GM23338 (cell line): ENCODE results near the gene IL1RAPL2. TPM values are rescaled to one million over a fixed set of nuclear protein-coding genes. Genes with fewer than 3 reads are reported as not detected.

ENCODE experiments used
- ATAC-seq: fragments of 200-7000 bp; cut with Tn5 transposase; 3 replicates; pipeline ENCODE4 v1.9.1; 2020
- DNase-seq: peaks from one replicate; pipeline ENCODE4 v3.0.0-alpha.2; 2015; ENCODE audit warnings: low spot score
- H2AFZ ChIP-seq: fragments of 200-600 bp; sonication (generic); 2 replicates; pipeline ENCODE4 v1.8.0; 2016; ENCODE audit warnings: antibody characterized with exemption, mild to moderate bottlenecking, moderate library complexity
- H3F3A ChIP-seq: fragments of 200-600 bp; sonication (generic); replicated peaks from 2 replicates; pipeline ENCODE4 v1.8.0; 2017; ENCODE audit warnings: antibody characterized with exemption, mixed run types, low read depth
- H3K27ac ChIP-seq: fragments of 200-600 bp; sonication (generic); 2 replicates; pipeline ENCODE4 v1.6.1; 2016; ENCODE audit warnings: low read depth
- H3K27me3 ChIP-seq: fragments of 200-600 bp; sonication (generic); 2 replicates; pipeline ENCODE4 v1.8.0; 2016; ENCODE audit warnings: mild to moderate bottlenecking, mixed run types, moderate library complexity; ENCODE audit not compliant: insufficient read depth
- H3K36me3 ChIP-seq: fragments of 200-600 bp; sonication (generic); 2 replicates; pipeline ENCODE4 v1.8.0; 2016; ENCODE audit warnings: mild to moderate bottlenecking; ENCODE audit not compliant: insufficient read depth
- H3K4me1 ChIP-seq: fragments of 200-600 bp; sonication (generic); 2 replicates; pipeline ENCODE4 v1.8.0; 2016; ENCODE audit warnings: mild to moderate bottlenecking, moderate library complexity; ENCODE audit not compliant: insufficient read depth
- H3K4me2 ChIP-seq: fragments of 200-600 bp; sonication (generic); 2 replicates; pipeline ENCODE4 v1.7.1; 2017; ENCODE audit warnings: mixed run types
- H3K4me3 ChIP-seq: fragments of 200-600 bp; sonication (generic); 2 replicates; pipeline ENCODE4 v1.6.1; 2016; ENCODE audit warnings: mixed run types
- H3K79me2 ChIP-seq: fragments of 200-600 bp; sonication (generic); replicated peaks from 2 replicates; pipeline ENCODE4 v1.8.0; 2017; ENCODE audit warnings: mild to moderate bottlenecking; ENCODE audit not compliant: insufficient read depth
- H3K9me2 ChIP-seq: fragments of 200-600 bp; sonication (generic); 2 replicates; pipeline ENCODE4 v1.8.0; 2017; ENCODE audit not compliant: insufficient read depth
- H4K20me1 ChIP-seq: fragments of 200-600 bp; sonication (generic); replicated peaks from 2 replicates; pipeline ENCODE4 v1.8.0; 2017; ENCODE audit warnings: mild to moderate bottlenecking; ENCODE audit not compliant: insufficient read depth
- H3K27ac Mint-ChIP-seq: 2 replicates; pipeline ENCODE4 v1.8.0; 2020; ENCODE audit warnings: inconsistent platforms, mild to moderate bottlenecking, moderate library complexity, mixed read lengths
- H3K27me3 Mint-ChIP-seq: 3 replicates; pipeline ENCODE4 v1.8.0; 2022; ENCODE audit warnings: low read depth, mild to moderate bottlenecking, moderate library complexity, mixed read lengths, inconsistent platforms; ENCODE audit not compliant: insufficient read depth, poor library complexity
- H3K36me3 Mint-ChIP-seq: 3 replicates; pipeline ENCODE4 v1.8.0; 2021; ENCODE audit warnings: low read depth, mild to moderate bottlenecking, inconsistent platforms, moderate library complexity, mixed read lengths
- H3K4me1 Mint-ChIP-seq: 3 replicates; pipeline ENCODE4 v1.8.0; 2020; ENCODE audit warnings: mild to moderate bottlenecking, inconsistent platforms, mixed read lengths
- H3K4me3 Mint-ChIP-seq: 3 replicates; pipeline ENCODE4 v1.8.0; 2021; ENCODE audit warnings: moderate library complexity, mild to moderate bottlenecking, inconsistent platforms, mixed read lengths
- H3K9me3 Mint-ChIP-seq: 3 replicates; pipeline ENCODE4 v1.8.0; 2020; ENCODE audit warnings: moderate library complexity, mild to moderate bottlenecking, inconsistent platforms, mixed read lengths
- CREB1 ChIP-seq: fragments of 250-450 bp; sonication (Bioruptor Pico); IDR thresholded peaks from 2 replicates; pipeline ENCODE4 v1.5.0; 2020; ENCODE audit warnings: low read depth, mild to moderate bottlenecking, moderate library complexity
- CTCF ChIP-seq, 2 experiments: fragments of 200-600 bp in 1 of 2; sonication (generic) in 1 of 2; conservative IDR thresholded peaks; 2 replicates each; pipeline versions ENCODE4 v1.5.1 to v1.6.1; 2016 to 2017; ENCODE audit warnings: antibody characterized with exemption in 2 of 2, low read depth in 2 of 2, mild to moderate bottlenecking in 2 of 2, moderate library complexity in 1 of 2
- ETS1 ChIP-seq: IDR thresholded peaks from 2 replicates; pipeline ENCODE4 v1.6.1; 2016; ENCODE audit warnings: antibody characterized with exemption
- EZH2 ChIP-seq: fragments of 200-600 bp; sonication (generic); IDR thresholded peaks from one replicate; pipeline ENCODE4 v1.8.0; 2017; ENCODE audit warnings: antibody characterized with exemption, mild to moderate bottlenecking, low read depth; ENCODE audit not compliant: unreplicated experiment
- EZH2phosphoT487 ChIP-seq: fragments of 200-600 bp; sonication (generic); IDR thresholded peaks from one replicate; pipeline ENCODE4 v1.8.1; 2018; ENCODE audit warnings: antibody characterized with exemption; ENCODE audit not compliant: unreplicated experiment
- JUNB ChIP-seq: IDR thresholded peaks from one replicate; pipeline ENCODE4 v1.6.1; 2016; ENCODE audit warnings: antibody characterized with exemption; ENCODE audit not compliant: unreplicated experiment
- NANOG ChIP-seq: IDR thresholded peaks from 2 replicates; pipeline ENCODE4 v1.6.1; 2016; ENCODE audit warnings: antibody characterized with exemption, borderline replicate concordance
- POLR2AphosphoS5 ChIP-seq: IDR thresholded peaks from 2 replicates; pipeline ENCODE4 v1.6.1; 2016; ENCODE audit warnings: antibody characterized with exemption, low read depth
- REST ChIP-seq: IDR thresholded peaks from one replicate; pipeline ENCODE4 v1.6.1; 2018; ENCODE audit warnings: antibody characterized with exemption; ENCODE audit not compliant: unreplicated experiment
- STAT1 ChIP-seq: IDR thresholded peaks from one replicate; pipeline ENCODE4 v1.6.1; 2016; ENCODE audit warnings: antibody characterized with exemption; ENCODE audit not compliant: unreplicated experiment
- ZNF114 ChIP-seq: fragments of 250-450 bp; sonication (Bioruptor Pico); IDR thresholded peaks from 2 replicates; pipeline ENCODE4 v1.5.0; 2020; ENCODE audit warnings: mild to moderate bottlenecking, moderate library complexity
- ZNF331 ChIP-seq: fragments of 250-450 bp; sonication (Bioruptor Pico); IDR thresholded peaks from 2 replicates; pipeline ENCODE4 v1.5.0; 2020; ENCODE audit warnings: low read depth, mild to moderate bottlenecking, moderate library complexity
- ZNF462 ChIP-seq: fragments of 250-450 bp; sonication (Bioruptor Pico); IDR thresholded peaks from 2 replicates; pipeline ENCODE4 v1.5.0; 2020; ENCODE audit warnings: mild to moderate bottlenecking, moderate library complexity
- polyA plus RNA-seq: library from polyadenylated mRNA; unstranded; fragments of >200 nt; fragmentation: Nextera tagmentation; extraction: Ambion mirVana; gene quantifications from 2 replicates; pipeline ENCODE4 v1.2.1, GENCODE V29; 2016
- total RNA-seq: library from RNA; depleted of rRNA; stranded (reverse); fragments of >200 nt; shearing (Covaris generic); gene quantifications from 2 replicates; pipeline ENCODE4 v1.2.3, GENCODE V29; 2014

IL1RAPL2 gene
- total and polyA plus RNA-seq, 2 experiments from 2014 or later, result 0.80 to 0.94 TPM

GRCh38 chrX:105480646-105481310 lies 914.8 kb downstream of the IL1RAPL2 start:
- no peaks in the 10 kb centered on the region for H3K36me3 ChIP-seq
- no peak for TF ChIP-seq CTCF (conservative IDR thresholded peaks at IDR 0.05; ENCODE audit: low read depth in 2 of 2)
- TF ChIP-seq ETS1, result no peak
- no peak for TF ChIP-seq CREB1 (CRISPR knock-in tag)
- no peak for TF ChIP-seq ZNF114 (CRISPR knock-in tag)
- no peak for TF ChIP-seq REST
- no peak for TF ChIP-seq EZH2
- no peak for TF ChIP-seq EZH2phosphoT487
- no peak for TF ChIP-seq POLR2AphosphoS5
- TF ChIP-seq STAT1, result no peak
- TF ChIP-seq ZNF331, result no peak
- TF ChIP-seq JUNB, result no peak
- no peak for TF ChIP-seq ZNF462 (CRISPR knock-in tag)
- no peak for TF ChIP-seq NANOG
- Mint-ChIP-seq H3K27me3 (no peaks in the 10 kb centered on the region), H3K36me3 (no peaks in the 10 kb centered on the region), H3K27ac (no peak overlapping the region), H3K4me3 (no peak overlapping the region), H3K9me3 (no peaks in the 10 kb centered on the region; the same call in 2 of the 3 replicates), H3K4me1 (no peaks in the 10 kb centered on the region; the same call in 2 of the 3 replicates)
- no peaks in the 10 kb centered on the region for H3K9me2 ChIP-seq
- no peaks in the 10 kb centered on the region for H3K79me2 ChIP-seq
- no peak overlapping the region for H3K4me3 ChIP-seq
- H4K20me1 ChIP-seq, result no peaks in the 10 kb centered on the region
- no peaks in the 10 kb centered on the region for H3K27me3 ChIP-seq
- ATAC-seq, result no peak
- H3K4me2 ChIP-seq, result no peak overlapping the region
- no peak for DNase-seq
- H3F3A ChIP-seq, result no peaks in the 10 kb centered on the region
- H3K4me1 ChIP-seq, result no peaks in the 10 kb centered on the region
- H2AFZ ChIP-seq, result no peak overlapping the region
- H3K27ac ChIP-seq, result no peak overlapping the region
